Right lobe of liver (tissue), 6 donors: ENCODE results near the gene APCDD1L. TPM values are rescaled to one million over a fixed set of nuclear protein-coding genes. Genes with fewer than 3 reads are reported as not detected.
A peak's percentile ranks its signal among the peaks of the same experiment; 100 is the strongest.

Experiments
- ATAC-seq, 4 donors: fragments of 200-7000 bp; cut with Tn5 transposase; one replicate each; pipeline ENCODE4 v1.9.1; 2020; ENCODE audit warnings: mild to moderate bottlenecking in 4 of 4, moderate library complexity in 4 of 4
- DNase-seq, 3 donors: peaks; one replicate each; pipeline ENCODE4 v3.0.0-alpha.2; 2020
- H3K27ac ChIP-seq, 3 donors: fragments of 200-600 bp; one replicate each; pipeline ENCODE4 v1.8.0; 2022
- H3K27me3 ChIP-seq, 2 donors: fragments of 200-600 bp; one replicate each; pipeline ENCODE4 v1.8.0; 2022
- H3K36me3 ChIP-seq, 4 donors: fragments of 200-600 bp; sonication (generic) in 1 of 4; one replicate each; pipeline versions ENCODE4 v1.5.1 to v1.8.0; 2017 to 2022; ENCODE audit warnings: control low read depth in 1 of 4
- H3K4me1 ChIP-seq, 4 donors: fragments of 200-600 bp; sonication (generic) in 1 of 4; one replicate each; pipeline versions ENCODE4 v1.5.1 to v1.8.0; 2017 to 2022; ENCODE audit warnings: control low read depth in 1 of 4
- H3K4me3 ChIP-seq, 3 donors: fragments of 200-600 bp; one replicate each; pipeline ENCODE4 v1.8.0; 2022
- H3K9me3 ChIP-seq, 4 donors: fragments of 200-600 bp; sonication (generic) in 1 of 4; one replicate each; pipeline versions ENCODE4 v1.5.1 to v1.8.0; 2017 to 2022; ENCODE audit warnings: control low read depth in 1 of 4
- POLR2A ChIP-seq: fragments of 450-650 bp; IDR thresholded peaks from one replicate; pipeline ENCODE4 v1.6.1; 2017; ENCODE audit warnings: antibody characterized with exemption, mild to moderate bottlenecking
- WGBS: methylation state at CpG from one replicate; pipeline ENCODE4 v1.1.6; 2018; ENCODE audit warnings: low coverage, low lambda C conversion rate; ENCODE audit not compliant: insufficient coverage; ENCODE audit errors: missing lambda C conversion rate; 5-methylcytosine and 5-hydroxymethylcytosine counted together
- intact Hi-C, 2 donors: fragments of 100-400 bp; cut with DNase I; formaldehyde crosslinking; loops; one replicate each; pipeline versions ENCODE4 v1.11.2 to v1.14.1; 2022
- total RNA-seq, 6 experiments: library from RNA; depleted of rRNA in 2 of 6; stranded (reverse); fragments of >200 nt in 2 of 6; fragmentation: NEBNext Ultra II Directional in 3 of 6; extraction: Animal tissue kit (Norgen Biotek cat#: 25700) in 3 of 6; gene quantifications; one replicate each; pipeline versions ENCODE4 v1.1.0 to v1.2.4, GENCODE V29; 2016 to 2023
- TF ChIP-seq, protein P1 (sequence below), 4 donors: fragments of 200-600 bp in 3 of 4; fragments of 450-650 bp in 1 of 4; IDR thresholded peaks; one replicate each; pipeline versions ENCODE4 v1.5.1 to v1.8.0; 2016 to 2022; ENCODE audit warnings: antibody characterized with exemption in 4 of 4, mild to moderate bottlenecking in 2 of 4
- donor health status: DM: no; HTN: yes; CAD: no.
- donor health status: DM: no; HTN: no; CAD: no.
- donor health status: DM: no; HTN: no; CAD: no.
- donor health status: DM: no; HTN: yes; CAD: no.
- donor health status: DM: no; HTN: yes; CAD: no.

The APCDD1L gene
- total RNA-seq, 6 experiments from 2014 or later = 0.04 TPM; not detected in 5

DNA sequence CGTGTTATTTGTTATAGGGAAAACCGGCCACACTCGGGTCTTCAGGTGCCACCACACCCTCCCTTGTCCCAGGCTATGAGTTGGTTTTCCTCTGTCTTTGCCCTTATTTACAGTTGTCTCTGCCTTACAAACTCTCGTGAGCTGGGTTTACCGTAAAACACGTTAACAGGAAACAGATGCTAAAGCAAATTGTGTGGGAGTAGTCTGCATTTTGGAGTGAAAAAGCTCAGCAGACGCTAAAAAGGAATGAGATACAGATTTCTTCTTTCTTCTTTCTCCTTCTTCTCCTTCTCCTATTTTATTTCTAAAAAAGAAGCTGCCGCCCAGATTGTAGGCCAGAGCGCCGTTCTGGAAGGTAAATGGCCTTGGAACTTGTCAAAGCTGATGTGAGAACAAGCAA lies 51.9 kb downstream of the APCDD1L start:
- Histone ChIP-seq H3K4me3 (no peak overlapping the region), H3K9me3 (no peaks in the 10 kb centered on the region), H3K4me1 (no peaks in the 10 kb centered on the region), H3K36me3 (no peaks in the 10 kb centered on the region), H3K27ac (no peak overlapping the region), H3K27me3 (no peaks in the 10 kb centered on the region)
- WGBS = 84% methylated on average over 10 of the region's 10 CpGs
- intact Hi-C loops = no loop called here
- DNase-seq (no peak), ATAC-seq (no peak)
- TF ChIP-seq POLR2A = no peak
- TF ChIP-seq, protein P1, sequence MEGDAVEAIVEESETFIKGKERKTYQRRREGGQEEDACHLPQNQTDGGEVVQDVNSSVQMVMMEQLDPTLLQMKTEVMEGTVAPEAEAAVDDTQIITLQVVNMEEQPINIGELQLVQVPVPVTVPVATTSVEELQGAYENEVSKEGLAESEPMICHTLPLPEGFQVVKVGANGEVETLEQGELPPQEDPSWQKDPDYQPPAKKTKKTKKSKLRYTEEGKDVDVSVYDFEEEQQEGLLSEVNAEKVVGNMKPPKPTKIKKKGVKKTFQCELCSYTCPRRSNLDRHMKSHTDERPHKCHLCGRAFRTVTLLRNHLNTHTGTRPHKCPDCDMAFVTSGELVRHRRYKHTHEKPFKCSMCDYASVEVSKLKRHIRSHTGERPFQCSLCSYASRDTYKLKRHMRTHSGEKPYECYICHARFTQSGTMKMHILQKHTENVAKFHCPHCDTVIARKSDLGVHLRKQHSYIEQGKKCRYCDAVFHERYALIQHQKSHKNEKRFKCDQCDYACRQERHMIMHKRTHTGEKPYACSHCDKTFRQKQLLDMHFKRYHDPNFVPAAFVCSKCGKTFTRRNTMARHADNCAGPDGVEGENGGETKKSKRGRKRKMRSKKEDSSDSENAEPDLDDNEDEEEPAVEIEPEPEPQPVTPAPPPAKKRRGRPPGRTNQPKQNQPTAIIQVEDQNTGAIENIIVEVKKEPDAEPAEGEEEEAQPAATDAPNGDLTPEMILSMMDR (IDR thresholded peaks at IDR 0.05) = no peak

DNA sequence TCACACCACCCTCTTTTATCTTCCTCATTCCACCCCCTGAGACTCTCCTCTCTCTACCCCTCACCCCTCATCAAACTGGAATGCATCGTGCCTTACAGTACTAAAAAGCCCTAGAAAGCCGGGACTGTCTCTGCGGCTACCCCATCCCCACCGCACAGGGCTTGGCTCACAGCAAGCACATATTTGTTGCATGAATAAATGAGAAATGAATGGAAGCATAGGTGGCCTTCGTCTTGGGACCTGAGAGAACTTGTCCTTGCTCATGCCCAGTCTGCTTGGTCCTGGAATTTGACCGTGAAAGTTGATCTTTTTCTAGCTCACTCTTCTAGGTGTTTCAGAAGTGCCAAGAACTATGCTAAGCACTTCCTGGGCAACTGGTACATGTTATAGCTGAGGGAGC lies 53.3 kb downstream of the APCDD1L start:
- Histone ChIP-seq H3K4me3 (no peak overlapping the region), H3K9me3 (no peaks in the 10 kb centered on the region), H3K27me3 (no peaks in the 10 kb centered on the region), H3K27ac (no peak overlapping the region), H3K36me3 (no peaks in the 10 kb centered on the region), H3K4me1 (no peaks in the 10 kb centered on the region)
- 92% methylated on average over 5 of the region's 6 CpGs for whole genome bisulfite sequencing
- DNase-seq (no peak), ATAC-seq (no peak)
- intact Hi-C loops = no loop called here
- TF ChIP-seq, protein P1 (IDR thresholded peaks at IDR 0.05) = no peak
- no peak for TF ChIP-seq POLR2A

DNA sequence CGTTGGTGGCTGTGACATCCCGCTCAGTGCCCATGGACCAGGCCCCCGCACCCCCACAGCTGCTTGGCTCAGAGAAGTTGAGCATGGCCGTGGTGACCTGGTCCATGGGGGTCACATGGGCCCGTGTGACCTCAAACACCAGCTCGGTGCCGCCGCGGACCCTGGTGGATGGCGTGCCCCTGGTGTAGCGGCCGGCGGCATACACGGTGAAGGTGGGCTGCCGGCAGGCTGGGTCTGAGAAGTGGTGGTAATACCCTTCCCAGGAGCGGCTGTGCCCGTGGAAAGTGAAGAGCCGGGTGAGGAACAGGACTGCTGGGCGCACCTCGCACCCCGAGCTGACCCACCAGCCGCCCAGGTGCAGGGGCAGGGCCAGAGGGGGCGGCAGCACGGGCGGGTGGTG lies 54.1 kb downstream of the APCDD1L start:
- no peak overlapping the region for H3K27ac ChIP-seq
- no peaks in the 10 kb centered on the region for H3K4me1 ChIP-seq
- 93% methylated on average over 3 of the region's 25 CpGs for WGBS
- DNase-seq (no peak), ATAC-seq (peak in 1 of 4 donors; percentile 14)
- no peak overlapping the region for H3K4me3 ChIP-seq
- H3K9me3 ChIP-seq = no peaks in the 10 kb centered on the region
- TF ChIP-seq, protein P1 (IDR thresholded peaks at IDR 0.05) = no peak
- no peak for TF ChIP-seq POLR2A
- intact Hi-C loops = no loop called here
- no peaks in the 10 kb centered on the region for H3K36me3 ChIP-seq
- no peaks in the 10 kb centered on the region for H3K27me3 ChIP-seq

DNA sequence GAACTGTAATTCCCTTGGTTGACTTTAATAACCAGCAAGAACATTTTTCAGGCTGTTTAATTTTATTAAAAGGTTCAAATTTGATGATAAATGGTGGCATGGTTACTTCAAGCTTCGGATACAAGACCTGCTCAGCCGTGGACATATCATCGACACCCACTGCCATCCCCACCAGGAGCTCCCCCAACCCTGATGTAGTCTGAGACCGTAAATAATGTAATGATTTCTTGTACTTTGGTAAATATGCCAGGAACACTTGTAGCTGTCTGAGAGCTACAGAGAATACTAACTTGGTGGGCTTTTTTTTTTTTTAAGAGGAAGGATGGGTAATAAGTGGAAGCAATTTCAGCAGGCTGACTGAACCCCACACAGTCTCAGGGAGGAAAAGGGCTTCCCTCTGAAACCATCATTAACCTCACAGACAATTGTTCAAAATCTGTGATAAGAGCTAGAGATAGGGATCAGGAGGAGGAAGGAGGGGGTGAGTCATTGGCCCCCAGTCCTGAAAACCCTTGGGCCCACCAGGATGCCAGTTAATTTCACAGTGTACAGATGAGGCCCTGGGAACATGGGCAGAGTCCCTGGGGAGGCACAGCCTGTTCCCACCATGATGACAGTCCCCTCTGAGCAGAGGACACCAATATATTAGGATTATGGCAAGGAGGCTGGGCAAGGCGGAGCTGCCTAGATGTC lies 56.0 kb downstream of the APCDD1L start:
- intact Hi-C loops = loop anchor here in 1 of 2 donors (10.0 kb wide), 1 partner anchor 214 kb away; no protein-coding TSS in a partner anchor

More for the DNA sequence above, 56.0 kb downstream of the APCDD1L start:
- WGBS = 89% methylated on average over 4 of the region's 5 CpGs
- Histone ChIP-seq H3K27ac (no peak overlapping the region), H3K4me1 (no peaks in the 10 kb centered on the region), H3K9me3 (no peaks in the 10 kb centered on the region), H3K36me3 (no peaks in the 10 kb centered on the region), H3K4me3 (no peak overlapping the region), H3K27me3 (no peaks in the 10 kb centered on the region)
- DNase-seq (no peak), ATAC-seq (no peak)
- no peak for TF ChIP-seq POLR2A
- TF ChIP-seq, protein P1 (IDR thresholded peaks at IDR 0.05) = no peak
